ENCODE measurements around the gene FOXJ3. TPM values are rescaled to one million over a fixed set of nuclear protein-coding genes. Genes with fewer than 3 reads are reported as not detected.
A peak's percentile ranks its signal among the peaks of the same experiment; 100 is the strongest.

The FOXJ3 gene
- total RNA-seq, 2 donors from 2014 or later = 89.1 to 93.5 TPM

DNA sequence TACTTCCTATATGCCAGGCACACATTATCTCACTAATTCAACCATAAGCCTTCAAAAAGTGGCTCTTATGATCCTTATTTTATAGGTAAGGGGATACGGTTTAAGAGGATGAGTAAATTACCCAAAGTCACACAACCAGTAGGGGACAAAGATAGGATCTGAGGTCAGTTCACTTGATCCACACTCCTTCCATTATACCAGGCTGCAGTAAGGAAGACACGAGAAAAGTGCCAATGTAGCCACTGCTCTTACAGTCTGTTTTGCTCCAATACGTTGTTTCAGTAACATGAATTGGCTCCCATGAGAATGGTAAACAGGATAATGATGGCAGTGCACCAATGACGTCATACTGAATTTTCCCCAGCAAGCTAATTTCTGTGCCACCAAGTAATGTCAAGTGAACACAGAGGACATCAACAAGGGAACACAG, 155.1 kb downstream of the FOXJ3 start:
- Mint-ChIP-seq H3K36me3 (ENCODE audit: low read depth) (peaks cover 7% of the 10 kb centered on the region), H3K27ac (peak overlapping the region; percentile 72), H3K27me3 (no peaks in the 10 kb centered on the region), H3K4me3 (no peak overlapping the region), H3K4me1 (peaks cover 5% of the 10 kb centered on the region)
- no peak for ATAC-seq
- no peaks in the 10 kb centered on the region for H3K9me3 ChIP-seq (ENCODE audit: control insufficient read depth, low read length, poor library complexity, severe bottlenecking)
- DNase-seq = no peak

DNA sequence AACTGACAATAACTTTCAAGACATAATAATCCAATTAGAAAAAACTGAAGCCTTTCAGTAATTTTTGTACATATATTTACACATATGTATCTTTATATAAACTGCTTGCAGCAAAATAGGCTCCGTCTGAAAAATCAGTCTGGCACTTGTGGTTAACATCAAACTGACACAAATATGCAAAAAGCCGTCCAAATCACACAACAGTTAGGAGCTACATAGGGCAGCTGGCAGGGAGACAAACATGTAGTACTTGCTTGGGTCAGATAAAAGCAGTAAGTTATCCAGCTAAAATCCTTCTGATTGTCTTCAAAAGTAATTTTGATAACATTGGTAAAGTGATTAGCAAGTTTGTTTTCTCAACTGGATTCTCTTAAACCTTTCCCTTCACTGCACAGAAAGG, 155.8 kb downstream of the FOXJ3 start:
- H3K27ac Mint-ChIP-seq = no peak overlapping the region
- no peak overlapping the region for H3K4me3 Mint-ChIP-seq
- peaks cover 3% of the 10 kb centered on the region for H3K36me3 Mint-ChIP-seq (ENCODE audit: low read depth)
- no peaks in the 10 kb centered on the region for H3K27me3 Mint-ChIP-seq
- no peak for DNase-seq
- peaks cover 5% of the 10 kb centered on the region for H3K4me1 Mint-ChIP-seq
- no peaks in the 10 kb centered on the region for H3K9me3 ChIP-seq (ENCODE audit: control insufficient read depth, low read length, poor library complexity, severe bottlenecking)
- no peak for ATAC-seq

DNA sequence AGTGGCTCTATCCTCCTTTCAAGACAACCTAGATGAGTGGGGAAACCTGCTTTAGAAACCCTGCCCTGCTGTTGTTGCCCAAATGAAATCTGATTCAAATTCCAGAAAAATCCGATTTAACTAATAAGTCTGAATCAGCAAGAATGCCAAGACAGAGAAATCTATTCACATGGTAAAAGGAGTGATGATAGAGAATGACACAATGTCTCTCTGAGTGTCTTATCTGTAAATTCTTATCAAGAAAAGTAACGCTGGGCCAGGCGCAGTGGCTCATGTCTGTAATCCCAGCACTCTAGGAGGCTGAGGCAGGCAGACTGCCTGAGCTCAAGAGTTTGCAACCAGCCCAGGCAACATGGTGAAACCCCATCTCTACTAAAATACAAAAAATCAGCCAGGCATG, 156.8 kb downstream of the FOXJ3 start:
- no peak overlapping the region for H3K4me3 Mint-ChIP-seq
- ATAC-seq (no peak), DNase-seq (no peak)
- H3K9me3 ChIP-seq (ENCODE audit: control insufficient read depth, low read length, poor library complexity, severe bottlenecking) = no peaks in the 10 kb centered on the region
- peaks cover 3% of the 10 kb centered on the region for H3K36me3 Mint-ChIP-seq (ENCODE audit: low read depth)
- H3K4me1 Mint-ChIP-seq = peaks cover 5% of the 10 kb centered on the region
- peak overlapping the region; percentile 56 for H3K27ac Mint-ChIP-seq
- H3K27me3 Mint-ChIP-seq = no peaks in the 10 kb centered on the region

DNA sequence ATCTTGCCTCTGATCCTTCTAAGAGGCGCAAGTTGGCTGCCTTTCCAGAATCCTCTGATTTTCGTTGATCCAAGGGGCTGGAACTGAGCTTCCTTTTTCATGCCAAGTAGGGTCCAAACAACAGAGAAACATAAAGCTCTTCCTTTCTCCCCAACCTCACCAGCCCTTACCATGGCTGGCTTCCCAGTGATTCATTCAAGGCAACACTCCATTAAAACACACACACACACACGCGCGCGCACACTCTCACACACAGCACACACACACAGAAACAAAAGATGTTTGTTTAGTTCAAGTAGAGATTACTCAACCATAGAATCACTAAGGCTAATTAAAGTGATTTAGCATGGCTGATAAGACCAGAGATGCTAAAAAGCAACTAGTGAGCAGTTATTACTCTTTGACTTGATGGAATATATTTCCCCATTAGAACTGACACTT, 157.5 kb downstream of the FOXJ3 start:
- peaks cover 3% of the 10 kb centered on the region for H3K36me3 Mint-ChIP-seq (ENCODE audit: low read depth)
- H3K27me3 Mint-ChIP-seq = no peaks in the 10 kb centered on the region
- H3K9me3 ChIP-seq (ENCODE audit: control insufficient read depth, low read length, poor library complexity, severe bottlenecking) = no peaks in the 10 kb centered on the region
- ATAC-seq = no peak
- H3K4me1 Mint-ChIP-seq = peaks cover 5% of the 10 kb centered on the region
- H3K4me3 Mint-ChIP-seq = no peak overlapping the region
- DNase-seq = no peak
- H3K27ac Mint-ChIP-seq = no peak overlapping the region

DNA sequence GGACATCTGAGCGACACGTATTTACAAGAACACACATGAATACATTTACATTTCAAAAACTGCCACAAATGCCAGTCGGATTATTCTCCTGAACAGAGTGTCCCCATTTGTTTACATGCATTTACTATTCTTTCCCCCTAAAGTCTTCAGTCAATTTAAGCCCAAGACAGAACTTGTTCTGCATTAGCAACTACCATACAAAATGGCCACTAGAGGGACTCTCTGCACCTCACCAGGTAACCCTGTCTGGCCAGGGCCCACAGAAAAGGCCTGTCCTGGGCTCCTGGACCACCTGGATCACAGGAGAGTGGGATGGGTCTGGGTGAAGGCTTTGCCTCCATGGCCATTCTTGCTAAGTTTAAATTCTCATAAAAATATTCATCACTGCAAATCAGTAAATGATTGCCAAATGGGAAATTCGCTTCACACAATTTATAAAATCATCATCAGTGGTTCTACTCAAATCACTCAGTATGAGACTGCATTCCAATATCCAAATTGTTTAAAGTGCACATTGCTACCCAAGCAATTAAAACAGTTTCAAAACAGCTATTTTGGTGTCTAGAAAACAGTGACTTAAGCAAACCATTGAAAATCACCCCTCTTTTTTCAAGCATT, 158.0 kb downstream of the FOXJ3 start:
- Mint-ChIP-seq H3K27me3 (no peaks in the 10 kb centered on the region), H3K4me3 (no peak overlapping the region), H3K36me3 (ENCODE audit: low read depth) (peaks cover 3% of the 10 kb centered on the region), H3K4me1 (peaks cover 5% of the 10 kb centered on the region), H3K27ac (no peak overlapping the region)
- peak; percentile 49 for ATAC-seq
- no peak for DNase-seq
- no peaks in the 10 kb centered on the region for H3K9me3 ChIP-seq (ENCODE audit: control insufficient read depth, low read length, poor library complexity, severe bottlenecking)

DNA sequence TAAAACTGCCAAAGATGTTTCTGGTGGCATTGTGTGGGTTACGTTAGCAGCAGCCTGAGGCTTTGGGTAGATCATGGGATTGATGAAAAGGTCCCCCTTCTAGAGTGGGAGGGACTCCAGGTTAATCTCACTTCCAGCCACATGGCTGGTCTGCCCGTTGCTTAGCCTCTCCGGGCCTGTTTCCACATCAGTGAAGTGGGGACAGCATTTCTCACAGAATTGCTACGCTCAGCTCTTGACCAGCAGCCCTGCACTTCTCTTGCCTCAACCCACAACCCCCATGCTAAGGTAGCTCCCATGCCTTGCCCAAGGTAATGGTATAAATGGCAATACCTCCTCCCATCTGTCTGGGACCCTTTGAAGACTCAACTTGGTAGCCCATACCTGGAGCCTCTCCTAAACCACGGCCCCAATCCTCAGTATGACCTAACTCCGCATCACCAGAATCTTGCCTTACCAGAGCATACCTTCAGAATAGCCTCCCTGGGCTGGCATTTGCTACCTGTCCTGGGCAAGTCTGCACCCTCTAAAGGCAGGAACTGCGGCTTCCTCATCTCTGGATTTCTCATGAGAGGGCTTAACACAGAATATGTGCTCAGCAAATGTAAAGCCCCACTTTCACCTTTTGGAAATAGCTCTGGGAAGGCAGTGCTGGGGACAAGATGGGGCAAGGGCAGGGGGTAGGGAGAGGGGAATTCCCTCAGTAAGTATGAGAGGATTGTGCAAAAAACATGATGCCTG, 159.6 kb downstream of the FOXJ3 start:
- DNase-seq (no peak), ATAC-seq (no peak)
- Mint-ChIP-seq H3K4me3 (no peak overlapping the region), H3K4me1 (peaks cover 5% of the 10 kb centered on the region), H3K27ac (no peak overlapping the region), H3K36me3 (ENCODE audit: low read depth) (no peaks in the 10 kb centered on the region), H3K27me3 (peaks cover 6% of the 10 kb centered on the region)
- H3K9me3 ChIP-seq (ENCODE audit: control insufficient read depth, low read length, poor library complexity, severe bottlenecking) = no peaks in the 10 kb centered on the region

DNA sequence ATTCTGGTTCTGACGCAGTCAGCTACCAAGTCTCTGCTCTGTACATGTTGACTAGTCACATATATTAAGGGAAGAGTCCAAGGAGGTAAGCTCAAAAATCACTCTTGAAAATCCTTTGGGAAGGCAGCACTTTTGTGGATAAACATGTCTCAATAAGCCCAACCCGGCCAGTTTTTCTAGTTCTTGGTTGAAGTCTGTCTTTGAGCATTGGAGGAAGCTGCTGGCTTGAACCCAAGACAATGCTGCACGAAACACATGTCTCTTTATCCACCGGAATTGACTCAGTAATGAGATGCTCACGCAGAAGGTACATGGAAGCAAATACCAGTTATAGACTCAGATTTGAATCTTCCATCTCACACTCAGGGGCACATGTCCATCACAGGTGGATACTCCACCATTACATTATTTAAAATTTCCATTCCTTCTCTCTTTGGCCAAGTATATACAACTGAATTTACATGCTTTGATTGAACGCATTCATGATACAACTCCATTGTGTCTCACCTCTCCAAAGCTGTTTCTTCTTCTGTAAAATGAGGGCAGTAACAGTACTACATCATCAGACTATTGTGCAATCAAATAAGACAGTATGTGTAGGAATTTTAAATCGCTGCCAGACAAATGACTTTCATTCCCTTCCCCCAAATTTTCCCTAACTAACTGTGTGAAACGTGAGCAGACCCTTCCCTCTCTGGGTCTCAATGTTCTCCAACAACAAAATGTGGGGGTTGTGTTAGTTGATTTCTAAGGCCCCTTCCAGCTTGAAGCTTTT, 160.9 kb downstream of the FOXJ3 start:
- Mint-ChIP-seq H3K36me3 (ENCODE audit: low read depth) (no peaks in the 10 kb centered on the region), H3K4me3 (no peak overlapping the region), H3K27ac (peak overlapping the region; percentile 24), H3K27me3 (peaks cover 6% of the 10 kb centered on the region), H3K4me1 (peaks cover 5% of the 10 kb centered on the region)
- DNase-seq (no peak), ATAC-seq (no peak)
- H3K9me3 ChIP-seq (ENCODE audit: control insufficient read depth, low read length, poor library complexity, severe bottlenecking) = no peaks in the 10 kb centered on the region

DNA sequence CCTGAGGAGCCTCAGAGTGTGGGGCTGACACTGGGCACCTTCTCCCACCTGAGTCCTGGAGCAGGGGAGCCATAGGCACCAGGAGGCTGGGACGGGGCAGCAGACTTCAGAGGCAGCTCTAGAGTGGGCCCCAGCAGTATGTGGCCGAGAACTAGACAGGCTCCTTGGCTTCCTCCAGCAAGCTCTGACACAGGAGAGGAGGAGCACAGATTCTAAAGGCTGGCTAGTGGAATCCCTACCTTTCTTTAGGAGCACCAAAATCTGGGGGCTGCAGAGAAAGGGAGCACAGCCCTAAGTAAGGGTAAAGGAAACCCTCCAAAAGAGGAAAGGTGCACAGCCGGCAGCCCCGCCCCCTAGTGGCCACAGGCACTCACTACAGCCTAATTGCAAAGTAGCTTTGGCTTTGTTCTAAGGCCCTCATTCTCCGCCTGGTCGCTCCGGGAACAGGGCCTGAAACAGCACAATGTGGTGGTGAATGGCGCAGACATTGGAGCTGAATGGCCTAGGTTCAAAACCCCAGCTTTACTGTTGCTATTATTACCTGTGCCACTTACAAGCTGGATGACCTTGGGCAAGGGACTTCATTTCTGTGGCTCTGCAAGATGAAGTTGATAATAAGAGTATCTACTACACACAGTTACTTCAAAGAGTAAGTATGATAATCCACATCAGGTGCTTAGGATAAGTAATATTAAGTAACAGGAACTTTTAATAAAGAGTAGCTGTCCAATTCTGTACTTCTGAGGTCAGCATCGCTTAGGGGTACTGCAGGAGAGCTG, 161.7 kb downstream of the FOXJ3 start:
- peaks cover 6% of the 10 kb centered on the region for H3K27me3 Mint-ChIP-seq
- peaks cover 5% of the 10 kb centered on the region for H3K4me1 Mint-ChIP-seq
- no peak overlapping the region for H3K4me3 Mint-ChIP-seq
- no peaks in the 10 kb centered on the region for H3K36me3 Mint-ChIP-seq (ENCODE audit: low read depth)
- H3K27ac Mint-ChIP-seq = no peak overlapping the region
- peak; percentile 83 for ATAC-seq
- peak; percentile 47 to 59 (median 58) for DNase-seq
- no peaks in the 10 kb centered on the region for H3K9me3 ChIP-seq (ENCODE audit: control insufficient read depth, low read length, poor library complexity, severe bottlenecking)

DNA sequence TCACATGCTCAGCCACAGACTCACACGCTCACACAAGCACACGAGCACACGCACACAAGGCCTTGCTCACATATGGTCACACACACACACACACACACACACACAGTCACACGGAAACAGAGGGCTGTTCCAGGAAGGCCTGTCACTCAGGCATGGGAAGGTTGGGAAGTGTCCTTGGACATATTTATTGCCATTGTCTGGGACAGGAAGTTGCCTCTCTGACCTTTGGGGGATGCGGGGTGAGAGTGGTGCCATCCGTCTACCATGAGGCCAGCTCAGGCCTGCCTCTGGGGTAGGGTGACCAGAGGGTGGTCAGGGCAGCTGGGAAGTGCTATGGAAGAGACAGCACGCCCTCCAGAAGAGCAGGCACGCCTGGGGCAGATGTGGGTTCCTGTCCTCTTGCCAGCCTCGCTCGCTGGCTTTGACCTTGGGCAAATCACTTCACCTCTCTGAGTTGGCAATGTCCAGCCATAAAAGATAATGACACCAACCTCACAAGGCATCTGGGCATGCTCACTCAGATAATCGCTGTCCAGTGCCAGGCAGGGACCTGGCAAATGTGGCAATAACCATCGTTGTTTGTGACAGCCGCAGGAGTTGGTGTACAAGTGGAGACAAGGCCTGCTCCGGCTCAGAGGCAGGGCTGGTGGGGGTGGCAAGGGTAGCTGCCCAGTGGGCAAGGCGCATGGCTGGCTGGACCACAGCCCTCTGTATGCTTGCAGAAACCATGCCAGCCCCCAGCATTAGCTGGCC, 162.5 kb downstream of the FOXJ3 start:
- no peaks in the 10 kb centered on the region for H3K9me3 ChIP-seq (ENCODE audit: control insufficient read depth, low read length, poor library complexity, severe bottlenecking)
- H3K27me3 Mint-ChIP-seq = peaks cover 6% of the 10 kb centered on the region
- H3K4me3 Mint-ChIP-seq = no peak overlapping the region
- no peak overlapping the region for H3K27ac Mint-ChIP-seq
- DNase-seq (no peak), ATAC-seq (no peak)
- peaks cover 5% of the 10 kb centered on the region for H3K4me1 Mint-ChIP-seq
- H3K36me3 Mint-ChIP-seq (ENCODE audit: low read depth) = no peaks in the 10 kb centered on the region

DNA sequence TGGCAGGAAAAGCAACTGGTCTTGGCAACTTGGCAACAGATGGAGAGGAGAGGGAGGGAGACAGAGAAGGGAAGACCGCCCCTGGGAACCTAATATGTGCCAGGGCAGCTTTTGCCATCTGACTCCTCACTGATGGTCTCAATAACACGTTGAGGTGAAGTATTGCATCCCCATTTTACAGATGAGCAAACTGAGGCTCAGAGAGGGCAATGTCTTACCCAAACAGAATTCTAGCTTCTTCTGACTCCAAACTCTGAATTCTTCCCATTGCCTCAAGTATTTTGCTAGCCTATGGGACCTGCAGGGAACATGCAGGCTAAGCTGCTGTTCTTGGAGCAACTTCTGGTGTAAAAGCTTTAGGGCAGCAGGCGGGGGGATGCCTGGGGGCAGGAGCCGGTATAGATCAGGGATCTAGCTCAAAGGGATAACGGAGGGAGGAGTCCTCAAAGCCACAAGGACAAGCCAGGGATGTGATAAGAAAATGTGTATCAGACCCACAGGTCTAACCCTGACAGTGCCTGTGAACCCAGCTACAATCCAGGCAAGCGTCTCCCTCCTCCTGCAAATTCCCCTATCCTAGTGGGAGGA, 163.3 kb downstream of the FOXJ3 start:
- H3K9me3 ChIP-seq (ENCODE audit: control insufficient read depth, low read length, poor library complexity, severe bottlenecking) = no peaks in the 10 kb centered on the region
- ATAC-seq (no peak), DNase-seq (no peak)
- peaks cover 4% of the 10 kb centered on the region for H3K4me1 Mint-ChIP-seq
- no peak overlapping the region for H3K27ac Mint-ChIP-seq
- peaks cover 6% of the 10 kb centered on the region for H3K27me3 Mint-ChIP-seq
- no peaks in the 10 kb centered on the region for H3K36me3 Mint-ChIP-seq (ENCODE audit: low read depth)
- no peak overlapping the region for H3K4me3 Mint-ChIP-seq

DNA sequence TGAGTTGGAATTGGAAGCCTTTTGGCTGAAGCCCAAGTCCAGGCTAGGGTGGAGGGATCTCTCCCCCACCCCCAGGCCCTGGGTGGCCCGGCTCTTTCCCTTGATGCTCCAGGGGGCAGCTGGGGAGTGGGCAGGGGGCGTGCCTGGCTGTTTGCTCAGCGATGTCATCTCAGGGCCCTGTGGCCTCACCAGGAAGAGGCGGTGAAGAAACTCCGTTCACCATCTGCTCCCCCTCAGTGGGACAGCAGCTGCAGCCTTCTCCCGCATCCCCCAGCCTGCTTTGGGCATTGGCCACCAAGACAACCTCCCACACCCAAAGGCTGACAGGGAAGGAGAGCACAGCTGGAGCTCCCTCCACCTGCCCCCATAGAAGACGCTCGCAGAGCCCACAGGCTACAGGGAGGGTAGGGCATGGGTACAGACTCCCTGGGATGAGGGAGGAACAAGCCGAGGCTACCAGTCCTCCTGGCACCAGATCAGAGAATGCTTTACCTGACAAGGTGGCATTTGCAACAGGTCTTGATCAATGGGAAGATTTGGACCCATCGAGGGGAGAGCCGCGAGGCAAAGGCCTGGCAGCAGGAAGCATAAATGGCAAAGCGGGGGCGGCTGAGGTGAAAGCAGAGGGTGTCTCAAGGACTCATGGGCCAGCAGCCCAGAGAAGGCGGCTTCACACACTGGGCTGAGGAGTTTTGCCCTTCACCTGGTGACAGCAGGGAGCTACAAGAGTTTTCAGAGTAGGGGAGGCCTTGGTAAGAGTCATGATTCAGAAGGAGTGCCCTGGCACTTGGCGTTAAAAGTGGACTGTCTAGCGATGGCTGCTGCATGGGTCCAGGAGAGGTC, 164.0 kb downstream of the FOXJ3 start:
- no peaks in the 10 kb centered on the region for H3K9me3 ChIP-seq (ENCODE audit: control insufficient read depth, low read length, poor library complexity, severe bottlenecking)
- no peaks in the 10 kb centered on the region for H3K36me3 Mint-ChIP-seq (ENCODE audit: low read depth)
- H3K27me3 Mint-ChIP-seq = peaks cover 12% of the 10 kb centered on the region
- no peak overlapping the region for H3K4me3 Mint-ChIP-seq
- peaks cover 5% of the 10 kb centered on the region for H3K4me1 Mint-ChIP-seq
- DNase-seq (no peak), ATAC-seq (no peak)
- no peak overlapping the region for H3K27ac Mint-ChIP-seq
